ENCODE data around the gene NKX6-2.
"Not testable (repeated sequence)": the region's sequence is repeated elsewhere in the genome, so short reads cannot be mapped to it uniquely, and the experiment has no call there.

The NKX6-2 gene

DNA sequence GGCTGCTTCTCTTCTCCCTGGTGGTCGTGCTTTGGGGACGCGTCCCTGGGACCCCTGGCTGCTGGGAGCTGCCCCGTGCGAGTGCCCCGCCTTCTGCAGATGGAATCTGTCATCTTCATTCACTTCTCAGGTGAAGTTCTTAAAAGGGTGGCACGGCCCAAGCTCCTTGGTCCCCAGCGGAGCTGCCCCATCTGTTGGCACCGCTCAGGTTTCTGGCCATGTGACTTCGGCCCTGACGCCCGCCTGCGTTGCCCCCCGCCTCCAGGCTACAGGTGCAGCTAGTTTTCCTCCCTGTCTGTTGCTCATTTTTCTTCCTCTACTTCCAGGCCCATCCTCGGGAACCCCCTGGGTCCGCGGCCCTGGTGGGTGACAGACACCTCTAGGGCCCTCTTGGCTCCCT lies 6.8 kb upstream of the NKX6-2 start:
- Histone ChIP-seq H3K4me2 (ENCODE audit: low read length) (no peak overlapping the region), H3K9me3 (ENCODE audit: control insufficient read depth, insufficient read depth, low read length) (peaks cover 30% of the 10 kb centered on the region; the same call in 1 of the 2 replicates), H3K79me2 (ENCODE audit: control insufficient read depth, low read length) (no peaks in the 10 kb centered on the region), H3K27me3 (ENCODE audit: control insufficient read depth, low read length) (no peaks in the 10 kb centered on the region), H3F3A (ENCODE audit: control insufficient read depth, insufficient read depth) (no peaks in the 10 kb centered on the region), H3K36me3 (ENCODE audit: control insufficient read depth, low read length) (no peaks in the 10 kb centered on the region), H4K20me1 (ENCODE audit: control insufficient read depth, insufficient read depth, low read depth, low read length) (no peaks in the 10 kb centered on the region), H3K9me2 (replicated peaks; ENCODE audit: control insufficient read depth, low read length) (no peaks in the 10 kb centered on the region), H3K4me1 (ENCODE audit: control insufficient read depth, low read length) (no peaks in the 10 kb centered on the region), H3K27ac (ENCODE audit: low read depth, low read length) (no peak overlapping the region), H3K4me3 (ENCODE audit: low read length) (no peak overlapping the region)
- no peak for TF ChIP-seq EZH2phosphoT487 (IDR thresholded peaks at IDR 0.05; ENCODE audit: borderline replicate concordance, low read length)
- TF ChIP-seq, protein P1, sequence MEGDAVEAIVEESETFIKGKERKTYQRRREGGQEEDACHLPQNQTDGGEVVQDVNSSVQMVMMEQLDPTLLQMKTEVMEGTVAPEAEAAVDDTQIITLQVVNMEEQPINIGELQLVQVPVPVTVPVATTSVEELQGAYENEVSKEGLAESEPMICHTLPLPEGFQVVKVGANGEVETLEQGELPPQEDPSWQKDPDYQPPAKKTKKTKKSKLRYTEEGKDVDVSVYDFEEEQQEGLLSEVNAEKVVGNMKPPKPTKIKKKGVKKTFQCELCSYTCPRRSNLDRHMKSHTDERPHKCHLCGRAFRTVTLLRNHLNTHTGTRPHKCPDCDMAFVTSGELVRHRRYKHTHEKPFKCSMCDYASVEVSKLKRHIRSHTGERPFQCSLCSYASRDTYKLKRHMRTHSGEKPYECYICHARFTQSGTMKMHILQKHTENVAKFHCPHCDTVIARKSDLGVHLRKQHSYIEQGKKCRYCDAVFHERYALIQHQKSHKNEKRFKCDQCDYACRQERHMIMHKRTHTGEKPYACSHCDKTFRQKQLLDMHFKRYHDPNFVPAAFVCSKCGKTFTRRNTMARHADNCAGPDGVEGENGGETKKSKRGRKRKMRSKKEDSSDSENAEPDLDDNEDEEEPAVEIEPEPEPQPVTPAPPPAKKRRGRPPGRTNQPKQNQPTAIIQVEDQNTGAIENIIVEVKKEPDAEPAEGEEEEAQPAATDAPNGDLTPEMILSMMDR (IDR thresholded peaks at IDR 0.05; ENCODE audit: low read depth, low read length, poor library complexity, severe bottlenecking), result no peak

DNA sequence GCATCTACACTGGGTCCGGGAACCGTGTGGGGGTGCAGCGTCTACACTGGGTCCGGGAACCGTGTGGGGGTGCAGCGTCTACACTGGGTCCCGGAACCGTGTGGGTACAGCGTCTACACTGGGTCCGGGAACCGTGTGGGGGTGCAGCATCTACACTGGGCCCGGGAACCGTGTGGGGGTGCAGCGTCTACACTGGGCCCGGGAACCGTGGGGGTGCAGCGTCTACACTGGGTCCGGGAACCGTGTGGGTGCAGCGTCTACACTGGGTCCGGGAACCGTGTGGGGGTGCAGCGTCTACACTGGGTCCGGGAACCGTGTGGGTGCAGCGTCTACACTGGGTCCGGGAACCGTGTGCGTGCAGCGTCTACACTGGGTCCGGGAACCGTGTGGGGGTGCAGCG lies 6.2 kb upstream of the NKX6-2 start:
- not testable (repeated sequence) for H3K9me2 ChIP-seq (replicated peaks; ENCODE audit: control insufficient read depth, low read length); H3K4me3 ChIP-seq (ENCODE audit: low read length); H3K79me2 ChIP-seq (ENCODE audit: control insufficient read depth, low read length); H3K36me3 ChIP-seq (ENCODE audit: control insufficient read depth, low read length); H3K27ac ChIP-seq (ENCODE audit: low read depth, low read length); H4K20me1 ChIP-seq (ENCODE audit: control insufficient read depth, insufficient read depth, low read depth, low read length); H3K4me1 ChIP-seq (ENCODE audit: control insufficient read depth, low read length); H3K4me2 ChIP-seq (ENCODE audit: low read length); H3F3A ChIP-seq (ENCODE audit: control insufficient read depth, insufficient read depth); H3K27me3 ChIP-seq (ENCODE audit: control insufficient read depth, low read length)
- peaks cover 30% of the 10 kb centered on the region; the same call in 1 of the 2 replicates for H3K9me3 ChIP-seq (ENCODE audit: control insufficient read depth, insufficient read depth, low read length)

DNA sequence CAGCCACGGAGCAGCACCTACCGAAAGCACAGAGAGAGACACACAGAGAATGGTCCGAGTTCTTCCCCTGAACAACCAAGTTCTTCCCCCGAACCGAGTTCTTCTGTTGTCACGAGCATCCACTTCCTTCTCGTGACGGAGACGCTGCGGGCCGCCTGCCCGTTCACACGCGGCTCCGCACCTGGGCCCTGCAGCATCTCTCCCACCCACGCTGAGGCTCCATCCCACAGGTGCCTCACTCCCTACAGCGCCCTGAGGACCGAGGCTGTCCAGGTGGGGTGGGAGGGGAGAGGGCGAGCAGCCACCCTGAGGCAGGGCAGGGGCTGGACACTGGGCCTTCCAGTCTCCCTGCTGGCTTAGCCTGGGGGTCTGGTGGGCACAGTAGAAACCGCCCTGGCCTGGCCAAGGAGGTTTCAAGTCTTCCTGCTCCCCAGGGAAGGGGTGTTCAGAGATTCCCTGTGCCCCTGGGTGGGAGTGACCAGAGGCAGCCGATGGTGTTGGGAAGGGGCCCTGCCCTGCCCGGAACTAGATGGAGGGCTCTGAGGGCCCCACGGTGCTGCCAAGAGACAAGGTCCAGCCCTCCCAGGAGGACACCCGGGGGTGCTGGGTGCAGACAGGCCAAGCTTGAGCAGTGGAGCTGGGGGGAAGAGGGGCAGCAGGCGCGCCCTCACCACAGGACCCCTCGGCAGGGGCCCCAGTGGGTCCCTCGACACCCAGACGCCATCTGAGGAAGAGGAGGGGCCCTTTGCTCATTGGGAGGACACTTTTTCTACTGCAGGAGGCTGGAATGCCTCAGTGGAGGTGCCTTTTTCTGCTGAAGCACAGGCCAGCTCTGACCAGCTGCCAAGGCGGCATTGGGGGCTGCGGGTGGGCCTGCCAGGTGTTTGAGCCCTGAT lies 5.2 kb upstream of the NKX6-2 start:
- Histone ChIP-seq H3K79me2 (ENCODE audit: control insufficient read depth, low read length) (no peaks in the 10 kb centered on the region), H3K4me2 (ENCODE audit: low read length) (no peak overlapping the region), H3K27ac (ENCODE audit: low read depth, low read length) (no peak overlapping the region), H4K20me1 (ENCODE audit: control insufficient read depth, insufficient read depth, low read depth, low read length) (no peaks in the 10 kb centered on the region), H3K4me1 (ENCODE audit: control insufficient read depth, low read length) (no peaks in the 10 kb centered on the region), H3K36me3 (ENCODE audit: control insufficient read depth, low read length) (no peaks in the 10 kb centered on the region), H3K9me3 (ENCODE audit: control insufficient read depth, insufficient read depth, low read length) (peaks cover 34% of the 10 kb centered on the region; the same call in 1 of the 2 replicates), H3K27me3 (ENCODE audit: control insufficient read depth, low read length) (no peaks in the 10 kb centered on the region), H3F3A (ENCODE audit: control insufficient read depth, insufficient read depth) (no peaks in the 10 kb centered on the region), H3K9me2 (replicated peaks; ENCODE audit: control insufficient read depth, low read length) (no peaks in the 10 kb centered on the region), H3K4me3 (ENCODE audit: low read length) (no peak overlapping the region)
- TF ChIP-seq EZH2phosphoT487 (IDR thresholded peaks at IDR 0.05; ENCODE audit: borderline replicate concordance, low read length), result no peak
- TF ChIP-seq, protein P1 (IDR thresholded peaks at IDR 0.05; ENCODE audit: low read depth, low read length, poor library complexity, severe bottlenecking), result no peak

DNA sequence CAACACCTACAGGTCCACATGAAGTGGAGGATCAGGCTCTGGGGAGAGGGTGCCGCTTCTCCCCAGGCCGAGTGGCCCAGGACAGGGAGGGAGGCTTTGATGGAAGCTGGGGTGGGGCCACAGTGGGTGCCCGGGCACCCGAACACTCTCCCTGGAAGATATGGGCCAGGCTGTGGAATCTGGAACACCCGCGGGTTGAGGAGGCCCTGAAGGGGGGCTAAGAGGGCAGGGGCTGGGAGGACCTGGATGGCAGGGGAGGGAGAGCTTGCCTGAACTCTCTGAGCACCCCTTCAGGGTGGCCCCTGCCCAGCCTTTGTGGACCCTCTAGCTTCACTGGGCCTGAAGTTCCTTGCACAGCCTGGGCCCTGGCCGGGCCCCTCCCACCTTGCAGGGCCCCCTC lies 4.5 kb upstream of the NKX6-2 start:
- H3K27me3 ChIP-seq (ENCODE audit: control insufficient read depth, low read length), result no peaks in the 10 kb centered on the region
- no peaks in the 10 kb centered on the region for H3F3A ChIP-seq (ENCODE audit: control insufficient read depth, insufficient read depth)
- no peaks in the 10 kb centered on the region for H3K4me1 ChIP-seq (ENCODE audit: control insufficient read depth, low read length)
- no peaks in the 10 kb centered on the region for H4K20me1 ChIP-seq (ENCODE audit: control insufficient read depth, insufficient read depth, low read depth, low read length)
- H3K36me3 ChIP-seq (ENCODE audit: control insufficient read depth, low read length), result no peaks in the 10 kb centered on the region
- H3K4me2 ChIP-seq (ENCODE audit: low read length), result no peak overlapping the region
- peaks cover 34% of the 10 kb centered on the region; the same call in 1 of the 2 replicates for H3K9me3 ChIP-seq (ENCODE audit: control insufficient read depth, insufficient read depth, low read length)
- no peak overlapping the region for H3K4me3 ChIP-seq (ENCODE audit: low read length)
- no peaks in the 10 kb centered on the region for H3K79me2 ChIP-seq (ENCODE audit: control insufficient read depth, low read length)
- no peaks in the 10 kb centered on the region for H3K9me2 ChIP-seq (replicated peaks; ENCODE audit: control insufficient read depth, low read length)
- TF ChIP-seq EZH2phosphoT487 (IDR thresholded peaks at IDR 0.05; ENCODE audit: borderline replicate concordance, low read length), result no peak
- TF ChIP-seq, protein P1 (IDR thresholded peaks at IDR 0.05; ENCODE audit: low read depth, low read length, poor library complexity, severe bottlenecking), result no peak
- no peak overlapping the region for H3K27ac ChIP-seq (ENCODE audit: low read depth, low read length)

Measured in DOHH2 (cell line).